Karpas-422 (cell line): ENCODE data around the gene PLA2G4D. TPM values are rescaled to one million over a fixed set of nuclear protein-coding genes. Genes with fewer than 3 reads are reported as not detected.
A peak's percentile ranks its signal among the peaks of the same experiment; 100 is the strongest.

Source experiments
- DNase-seq: peaks from one replicate; pipeline ENCODE4 v3.0.0-alpha.2; 2015
- H2AFZ ChIP-seq: fragments of 200-600 bp; sonication (generic); 2 replicates; pipeline ENCODE4 v1.6.1; 2014; ENCODE audit warnings: antibody characterized with exemption, low read length, mixed read lengths
- H3K27ac ChIP-seq: fragments of 200-600 bp; sonication (generic); 2 replicates; pipeline ENCODE4 v1.5.1; 2014; ENCODE audit warnings: mild to moderate bottlenecking, low read length, moderate library complexity
- H3K27me3 ChIP-seq: fragments of 200-600 bp; sonication (generic); 2 replicates; pipeline ENCODE4 v1.6.1; 2014; ENCODE audit warnings: low read length, mixed read lengths
- H3K36me3 ChIP-seq: fragments of 200-600 bp; sonication (generic); 2 replicates; pipeline ENCODE4 v1.6.1; 2014; ENCODE audit warnings: low read length, mixed read lengths; ENCODE audit not compliant: insufficient read depth
- H3K4me1 ChIP-seq: fragments of 200-600 bp; sonication (generic); 2 replicates; pipeline ENCODE4 v1.6.1; 2014; ENCODE audit warnings: mild to moderate bottlenecking, low read length, mixed read lengths
- H3K4me2 ChIP-seq: fragments of 200-600 bp; sonication (generic); 2 replicates; pipeline ENCODE4 v1.6.1; 2014; ENCODE audit warnings: low read length, low read depth, mild to moderate bottlenecking; ENCODE audit not compliant: poor library complexity, severe bottlenecking
- H3K4me3 ChIP-seq: fragments of 200-600 bp; sonication (generic); 2 replicates; pipeline ENCODE4 v1.5.1; 2014; ENCODE audit warnings: mild to moderate bottlenecking, antibody characterized with exemption, low read length, mixed read lengths
- H3K79me2 ChIP-seq: fragments of 200-600 bp; sonication (generic); 2 replicates; pipeline ENCODE4 v1.6.1; 2014; ENCODE audit warnings: mild to moderate bottlenecking, low read length, mixed read lengths
- H3K9ac ChIP-seq: fragments of 200-600 bp; sonication (generic); 2 replicates; pipeline ENCODE4 v1.6.0; 2014; ENCODE audit warnings: low read length
- H3K9me2 ChIP-seq: fragments of 200-600 bp; sonication (generic), shearing (Covaris generic); replicated peaks from 2 replicates; pipeline ENCODE4 v1.6.0; 2014; ENCODE audit warnings: mild to moderate bottlenecking, low read length, moderate library complexity; ENCODE audit not compliant: insufficient read depth
- H3K9me3 ChIP-seq: fragments of 300-700, 200-600 bp; sonication (generic); 2 replicates; pipeline ENCODE4 v1.6.1; 2014; ENCODE audit warnings: low read length, mixed read lengths
- H4K20me1 ChIP-seq: fragments of 200-600 bp; sonication (generic); 2 replicates; pipeline ENCODE4 v1.6.1; 2014; ENCODE audit warnings: mild to moderate bottlenecking, antibody characterized with exemption, low read length, low read depth; ENCODE audit not compliant: insufficient read depth
- total RNA-seq: library from RNA; depleted of rRNA; stranded (reverse); fragments of >200 nt; shearing (Covaris generic); gene quantifications from 2 replicates; pipeline ENCODE4 v1.2.3, GENCODE V29; 2014; ENCODE audit warnings: low replicate concordance

PLA2G4D gene
- total RNA-seq, 1 experiment from 2014 or later, result not detected

DNA sequence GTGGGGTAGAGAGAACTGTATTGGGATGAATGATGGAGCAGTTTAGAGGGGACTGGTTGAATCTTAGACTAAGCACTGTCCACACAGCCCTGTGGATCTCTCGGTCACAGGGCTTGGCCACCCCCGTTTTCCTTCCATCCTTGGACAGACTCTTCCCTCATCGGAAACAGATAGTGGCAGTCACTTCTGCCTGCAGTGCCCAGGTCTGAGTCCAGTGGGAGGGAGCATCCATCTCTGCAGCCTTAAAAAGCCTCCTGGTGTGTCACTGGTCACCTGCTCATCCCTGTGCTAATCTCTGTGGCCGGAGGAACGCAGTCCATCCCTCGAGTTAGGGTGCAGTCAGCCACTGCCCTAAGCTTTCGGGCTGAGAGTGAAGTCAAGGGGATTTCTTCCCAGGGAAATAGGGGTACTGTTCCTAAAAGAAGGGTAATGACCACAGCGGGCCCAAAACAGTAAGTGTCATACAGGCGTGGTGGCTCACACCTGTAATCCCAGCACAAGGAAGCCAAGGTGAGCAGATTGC, 32.0 kb downstream of the PLA2G4D start:
- H3K9ac ChIP-seq, result no peak overlapping the region

GRCh38 chr15:42060797-42061196, 33.6 kb downstream of the PLA2G4D start:
- Histone ChIP-seq H3K4me3 (no peak overlapping the region), H3K79me2 (no peaks in the 10 kb centered on the region), H3K4me1 (peaks cover 8% of the 10 kb centered on the region), H3K9ac (no peak overlapping the region), H3K27ac (no peak overlapping the region), H2AFZ (no peak overlapping the region), H3K4me2 (no peak overlapping the region), H3K27me3 (0 out of 2 replicates have a peak, but pooled peaks cover 3% of the 10 kb centered on the region), H3K9me2 (no peaks in the 10 kb centered on the region), H4K20me1 (no peaks in the 10 kb centered on the region), H3K9me3 (no peaks in the 10 kb centered on the region), H3K36me3 (no peaks in the 10 kb centered on the region)
- DNase-seq, result no peak

More for the DNA sequence above, 32.0 kb downstream of the PLA2G4D start:
- 0 out of 2 replicates have a peak, but pooled peaks cover 3% of the 10 kb centered on the region for H3K27me3 ChIP-seq
- no peak overlapping the region for H2AFZ ChIP-seq
- no peaks in the 10 kb centered on the region for H3K36me3 ChIP-seq
- peaks cover 8% of the 10 kb centered on the region for H3K4me1 ChIP-seq
- H3K9me3 ChIP-seq, result no peaks in the 10 kb centered on the region
- H3K9me2 ChIP-seq, result no peaks in the 10 kb centered on the region
- no peak overlapping the region for H3K4me2 ChIP-seq
- H4K20me1 ChIP-seq, result no peaks in the 10 kb centered on the region
- no peaks in the 10 kb centered on the region for H3K79me2 ChIP-seq
- no peak for DNase-seq
- no peak overlapping the region for H3K4me3 ChIP-seq
- H3K27ac ChIP-seq, result no peak overlapping the region

DNA sequence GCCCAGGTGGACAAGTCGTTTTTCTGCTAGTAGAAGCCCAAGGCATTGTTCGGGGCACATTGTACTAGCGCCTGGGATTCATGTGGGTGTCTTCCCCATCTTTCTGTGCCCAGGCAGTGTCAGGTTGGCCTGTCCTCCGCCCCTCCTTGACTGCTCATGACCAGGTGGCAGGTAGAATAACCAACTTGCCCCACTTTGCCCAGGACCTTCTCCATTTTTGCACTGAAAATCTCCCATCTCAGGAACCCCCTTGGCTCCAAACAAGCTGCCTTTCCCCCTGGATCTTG, 33.9 kb downstream of the PLA2G4D start:
- H3K27ac ChIP-seq, result no peak overlapping the region
- no peaks in the 10 kb centered on the region for H3K9me2 ChIP-seq
- H3K4me2 ChIP-seq, result no peak overlapping the region
- H3K9ac ChIP-seq, result no peak overlapping the region
- H3K4me1 ChIP-seq, result peaks cover 6% of the 10 kb centered on the region
- 0 out of 2 replicates have a peak, but pooled peaks cover 3% of the 10 kb centered on the region for H3K27me3 ChIP-seq
- no peak for DNase-seq
- no peaks in the 10 kb centered on the region for H3K79me2 ChIP-seq
- H4K20me1 ChIP-seq, result no peaks in the 10 kb centered on the region
- H3K36me3 ChIP-seq, result no peaks in the 10 kb centered on the region
- no peaks in the 10 kb centered on the region for H3K9me3 ChIP-seq
- no peak overlapping the region for H2AFZ ChIP-seq
- H3K4me3 ChIP-seq, result no peak overlapping the region

- Histone ChIP-seq H4K20me1 (no peaks in the 10 kb centered on the region), H3K9me3 (no peaks in the 10 kb centered on the region), H3K9me2 (no peaks in the 10 kb centered on the region), H2AFZ (no peak overlapping the region), H3K79me2 (no peaks in the 10 kb centered on the region), H3K27me3 (0 out of 2 replicates have a peak, but pooled peaks cover 3% of the 10 kb centered on the region), H3K4me1 (peaks cover under 1% of the 10 kb centered on the region), H3K36me3 (no peaks in the 10 kb centered on the region), H3K4me3 (no peak overlapping the region), H3K27ac (no peak overlapping the region), H3K9ac (no peak overlapping the region), H3K4me2 (no peak overlapping the region)
- peak; percentile 85 for DNase-seq
These were observed 34.5 kb downstream of the PLA2G4D start for GRCh38 chr15:42059661-42060476.

- no peak overlapping the region for H3K4me3 ChIP-seq
- H3K9me3 ChIP-seq, result no peaks in the 10 kb centered on the region
- no peak overlapping the region for H3K4me2 ChIP-seq
- no peaks in the 10 kb centered on the region for H3K4me1 ChIP-seq
- no peak overlapping the region for H3K27ac ChIP-seq
- H4K20me1 ChIP-seq, result no peaks in the 10 kb centered on the region
- no peak overlapping the region for H3K9ac ChIP-seq
- no peaks in the 10 kb centered on the region for H3K79me2 ChIP-seq
- DNase-seq, result no peak
- no peaks in the 10 kb centered on the region for H3K9me2 ChIP-seq
- H3K36me3 ChIP-seq, result no peaks in the 10 kb centered on the region
- no peak overlapping the region for H2AFZ ChIP-seq
- H3K27me3 ChIP-seq, result 0 out of 2 replicates have a peak, but pooled peaks cover 3% of the 10 kb centered on the region
These were observed 35.6 kb downstream of the PLA2G4D start for GRCh38 chr15:42058791-42059190.

- H3K9ac ChIP-seq, result no peak overlapping the region
- H3K9me2 ChIP-seq, result no peaks in the 10 kb centered on the region
- H3K4me2 ChIP-seq, result no peak overlapping the region
- H3K27ac ChIP-seq, result no peak overlapping the region
- H2AFZ ChIP-seq, result no peak overlapping the region
- 0 out of 2 replicates have a peak, but pooled peaks cover 3% of the 10 kb centered on the region for H3K27me3 ChIP-seq
- no peak for DNase-seq
- no peak overlapping the region for H3K4me3 ChIP-seq
- no peaks in the 10 kb centered on the region for H4K20me1 ChIP-seq
- no peaks in the 10 kb centered on the region for H3K36me3 ChIP-seq
- H3K79me2 ChIP-seq, result no peaks in the 10 kb centered on the region
- no peaks in the 10 kb centered on the region for H3K9me3 ChIP-seq
- H3K4me1 ChIP-seq, result no peaks in the 10 kb centered on the region
These were observed 36.3 kb downstream of the PLA2G4D start for GRCh38 chr15:42057799-42058646.

DNA sequence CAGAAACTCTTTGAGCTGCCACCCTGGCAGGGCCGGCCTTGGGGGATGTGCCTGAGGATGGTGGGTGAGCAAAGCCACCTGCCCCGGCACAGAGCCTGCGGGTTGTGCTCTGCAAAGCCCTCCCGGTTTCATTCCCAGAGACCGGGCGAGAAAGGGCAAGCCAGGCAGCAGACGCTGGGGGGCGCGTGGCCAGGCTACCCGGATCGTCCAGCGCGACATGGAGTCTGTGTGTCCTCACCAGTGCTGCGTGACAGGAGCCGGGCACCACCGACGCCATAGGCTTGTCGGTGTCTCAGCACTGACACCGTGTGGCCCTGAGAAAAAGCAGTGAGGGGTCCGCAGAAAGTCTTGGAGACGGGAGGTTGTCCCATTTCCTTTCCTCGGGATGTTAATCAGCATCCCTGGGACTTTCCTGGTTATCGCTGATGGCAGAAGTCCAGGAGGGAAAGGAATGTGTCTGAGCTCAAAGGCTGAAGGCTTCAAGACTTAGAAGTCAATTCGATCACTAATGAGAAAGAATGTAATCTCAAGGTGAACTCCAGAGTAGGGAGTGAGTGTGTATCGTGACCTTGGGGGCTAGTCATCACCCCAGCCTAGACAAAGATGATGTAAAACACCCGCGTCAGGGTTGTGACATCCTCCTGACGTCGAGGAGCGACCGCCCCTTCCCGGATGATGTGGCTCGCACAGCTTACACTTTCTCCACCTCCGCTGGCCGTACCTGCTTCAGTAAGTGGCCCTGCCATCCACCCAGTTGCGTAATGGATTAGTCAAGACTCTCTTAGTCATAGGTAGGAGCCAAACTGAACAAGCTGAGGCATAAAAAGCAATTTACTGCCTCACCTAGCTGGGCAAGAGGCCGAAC, 37.2 kb downstream of the PLA2G4D start:
- H3K4me2 ChIP-seq, result no peak overlapping the region
- DNase-seq, result peak; percentile 65
- H3K27me3 ChIP-seq, result 0 out of 2 replicates have a peak, but pooled peaks cover 3% of the 10 kb centered on the region
- H3K27ac ChIP-seq, result no peak overlapping the region
- H3K4me3 ChIP-seq, result no peak overlapping the region
- H2AFZ ChIP-seq, result no peak overlapping the region
- H3K36me3 ChIP-seq, result no peaks in the 10 kb centered on the region
- H3K9ac ChIP-seq, result no peak overlapping the region
- no peaks in the 10 kb centered on the region for H4K20me1 ChIP-seq
- H3K4me1 ChIP-seq, result no peaks in the 10 kb centered on the region
- no peaks in the 10 kb centered on the region for H3K79me2 ChIP-seq
- H3K9me3 ChIP-seq, result no peaks in the 10 kb centered on the region
- H3K9me2 ChIP-seq, result no peaks in the 10 kb centered on the region
